ENCODE results near the gene SCUBE1.

- TF ChIP-seq CTCF (IDR thresholded peaks at IDR 0.05; ENCODE audit: poor library complexity) (no peak), EZH2phosphoT487 (IDR thresholded peaks at IDR 0.05; ENCODE audit: low read depth, severe bottlenecking, unreplicated experiment) (no peak)
These were observed 49.3 kb downstream of the SCUBE1 start for GRCh38 chr22:43293655-43294392.
